ENCODE measurements around the gene PROSER3.

The PROSER3 gene

DNA sequence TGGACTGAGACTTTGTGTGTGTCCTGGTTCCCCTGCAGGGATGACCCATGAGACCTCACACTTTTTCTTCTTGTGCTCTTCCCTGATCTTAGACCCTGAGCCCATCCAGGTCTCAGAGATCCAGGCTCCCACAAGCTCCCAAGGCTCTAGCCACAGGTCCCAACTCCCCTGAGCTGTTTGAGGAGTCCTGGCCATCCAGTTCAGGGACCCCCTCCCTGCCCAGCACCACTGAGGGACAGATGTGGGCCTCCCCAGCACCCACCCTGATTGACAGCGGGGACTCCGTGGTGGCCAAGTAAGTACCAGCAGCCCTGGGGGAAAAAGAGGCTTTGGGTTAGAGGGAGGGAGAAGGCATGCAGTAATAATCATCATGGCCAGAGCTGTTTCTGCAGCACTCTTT, 1.7 kb downstream of the PROSER3 start:
- DNase-seq (ENCODE audit: low read depth in 1 of 2, low spot score in 1 of 2) = no peak
- Histone ChIP-seq H3K27me3 (ENCODE audit: insufficient read depth, poor library complexity, severe bottlenecking) (no peaks in the 10 kb centered on the region), H3K27ac (replicated peaks) (no peak overlapping the region), H3K4me3 (replicated peaks; ENCODE audit: insufficient read depth, low read length) (no peak overlapping the region)
- TF ChIP-seq, protein P1, sequence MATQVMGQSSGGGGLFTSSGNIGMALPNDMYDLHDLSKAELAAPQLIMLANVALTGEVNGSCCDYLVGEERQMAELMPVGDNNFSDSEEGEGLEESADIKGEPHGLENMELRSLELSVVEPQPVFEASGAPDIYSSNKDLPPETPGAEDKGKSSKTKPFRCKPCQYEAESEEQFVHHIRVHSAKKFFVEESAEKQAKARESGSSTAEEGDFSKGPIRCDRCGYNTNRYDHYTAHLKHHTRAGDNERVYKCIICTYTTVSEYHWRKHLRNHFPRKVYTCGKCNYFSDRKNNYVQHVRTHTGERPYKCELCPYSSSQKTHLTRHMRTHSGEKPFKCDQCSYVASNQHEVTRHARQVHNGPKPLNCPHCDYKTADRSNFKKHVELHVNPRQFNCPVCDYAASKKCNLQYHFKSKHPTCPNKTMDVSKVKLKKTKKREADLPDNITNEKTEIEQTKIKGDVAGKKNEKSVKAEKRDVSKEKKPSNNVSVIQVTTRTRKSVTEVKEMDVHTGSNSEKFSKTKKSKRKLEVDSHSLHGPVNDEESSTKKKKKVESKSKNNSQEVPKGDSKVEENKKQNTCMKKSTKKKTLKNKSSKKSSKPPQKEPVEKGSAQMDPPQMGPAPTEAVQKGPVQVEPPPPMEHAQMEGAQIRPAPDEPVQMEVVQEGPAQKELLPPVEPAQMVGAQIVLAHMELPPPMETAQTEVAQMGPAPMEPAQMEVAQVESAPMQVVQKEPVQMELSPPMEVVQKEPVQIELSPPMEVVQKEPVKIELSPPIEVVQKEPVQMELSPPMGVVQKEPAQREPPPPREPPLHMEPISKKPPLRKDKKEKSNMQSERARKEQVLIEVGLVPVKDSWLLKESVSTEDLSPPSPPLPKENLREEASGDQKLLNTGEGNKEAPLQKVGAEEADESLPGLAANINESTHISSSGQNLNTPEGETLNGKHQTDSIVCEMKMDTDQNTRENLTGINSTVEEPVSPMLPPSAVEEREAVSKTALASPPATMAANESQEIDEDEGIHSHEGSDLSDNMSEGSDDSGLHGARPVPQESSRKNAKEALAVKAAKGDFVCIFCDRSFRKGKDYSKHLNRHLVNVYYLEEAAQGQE (IDR thresholded peaks at IDR 0.05; ENCODE audit: insufficient replicate concordance, low read depth) = no peak
- TF ChIP-seq SPI1 (IDR thresholded peaks at IDR 0.05; ENCODE audit: borderline replicate concordance, low read depth) = no peak

DNA sequence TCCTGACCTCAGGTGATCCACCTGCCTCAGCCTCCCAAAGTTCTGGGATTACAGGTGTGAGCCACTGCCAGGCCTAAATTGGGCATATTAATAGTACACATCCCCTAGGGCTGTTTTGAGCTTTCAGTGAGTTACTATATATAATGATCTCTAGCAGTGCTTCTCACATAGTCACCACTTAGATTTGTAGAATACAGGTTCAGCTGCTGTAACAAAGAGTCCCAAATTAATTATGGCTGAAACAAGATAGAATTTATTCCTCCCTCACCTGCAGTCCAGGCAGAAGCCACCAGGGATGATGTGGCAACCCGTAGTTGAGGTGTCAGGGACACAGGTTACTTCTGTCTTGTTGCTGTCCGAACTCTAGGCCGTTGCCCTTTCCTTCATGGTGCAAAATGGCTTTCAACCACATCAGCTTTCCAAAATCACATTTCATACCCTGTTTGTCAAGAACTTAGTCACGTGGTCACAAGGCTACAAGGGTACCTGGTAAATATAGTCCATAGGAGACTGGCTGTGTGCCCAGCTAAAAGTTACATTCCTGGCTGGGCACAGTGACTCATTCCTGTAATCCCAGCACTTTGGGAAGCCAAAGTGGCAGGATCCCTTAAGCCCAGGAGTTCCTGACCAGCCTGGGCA, 2.9 kb downstream of the PROSER3 start:
- TF ChIP-seq POLR2AphosphoS5 (IDR thresholded peaks at IDR 0.05; ENCODE audit: low read depth) (no peak), SPI1 (IDR thresholded peaks at IDR 0.05; ENCODE audit: borderline replicate concordance, low read depth) (no peak), GABPA (IDR thresholded peaks at IDR 0.05; ENCODE audit: low read depth) (no peak)
- TF ChIP-seq, protein P2, sequence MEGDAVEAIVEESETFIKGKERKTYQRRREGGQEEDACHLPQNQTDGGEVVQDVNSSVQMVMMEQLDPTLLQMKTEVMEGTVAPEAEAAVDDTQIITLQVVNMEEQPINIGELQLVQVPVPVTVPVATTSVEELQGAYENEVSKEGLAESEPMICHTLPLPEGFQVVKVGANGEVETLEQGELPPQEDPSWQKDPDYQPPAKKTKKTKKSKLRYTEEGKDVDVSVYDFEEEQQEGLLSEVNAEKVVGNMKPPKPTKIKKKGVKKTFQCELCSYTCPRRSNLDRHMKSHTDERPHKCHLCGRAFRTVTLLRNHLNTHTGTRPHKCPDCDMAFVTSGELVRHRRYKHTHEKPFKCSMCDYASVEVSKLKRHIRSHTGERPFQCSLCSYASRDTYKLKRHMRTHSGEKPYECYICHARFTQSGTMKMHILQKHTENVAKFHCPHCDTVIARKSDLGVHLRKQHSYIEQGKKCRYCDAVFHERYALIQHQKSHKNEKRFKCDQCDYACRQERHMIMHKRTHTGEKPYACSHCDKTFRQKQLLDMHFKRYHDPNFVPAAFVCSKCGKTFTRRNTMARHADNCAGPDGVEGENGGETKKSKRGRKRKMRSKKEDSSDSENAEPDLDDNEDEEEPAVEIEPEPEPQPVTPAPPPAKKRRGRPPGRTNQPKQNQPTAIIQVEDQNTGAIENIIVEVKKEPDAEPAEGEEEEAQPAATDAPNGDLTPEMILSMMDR (IDR thresholded peaks at IDR 0.05; ENCODE audit: insufficient read depth, low read length) = no peak
- TF ChIP-seq, protein P1 (IDR thresholded peaks at IDR 0.05; ENCODE audit: insufficient replicate concordance, low read depth) = no peak
- Histone ChIP-seq H3K4me3 (replicated peaks; ENCODE audit: insufficient read depth, low read length) (no peak overlapping the region), H3K27ac (replicated peaks) (no peak overlapping the region), H3K27me3 (ENCODE audit: insufficient read depth, poor library complexity, severe bottlenecking) (no peaks in the 10 kb centered on the region)
- DNase-seq (ENCODE audit: low read depth in 1 of 2, low spot score in 1 of 2) = no peak

DNA sequence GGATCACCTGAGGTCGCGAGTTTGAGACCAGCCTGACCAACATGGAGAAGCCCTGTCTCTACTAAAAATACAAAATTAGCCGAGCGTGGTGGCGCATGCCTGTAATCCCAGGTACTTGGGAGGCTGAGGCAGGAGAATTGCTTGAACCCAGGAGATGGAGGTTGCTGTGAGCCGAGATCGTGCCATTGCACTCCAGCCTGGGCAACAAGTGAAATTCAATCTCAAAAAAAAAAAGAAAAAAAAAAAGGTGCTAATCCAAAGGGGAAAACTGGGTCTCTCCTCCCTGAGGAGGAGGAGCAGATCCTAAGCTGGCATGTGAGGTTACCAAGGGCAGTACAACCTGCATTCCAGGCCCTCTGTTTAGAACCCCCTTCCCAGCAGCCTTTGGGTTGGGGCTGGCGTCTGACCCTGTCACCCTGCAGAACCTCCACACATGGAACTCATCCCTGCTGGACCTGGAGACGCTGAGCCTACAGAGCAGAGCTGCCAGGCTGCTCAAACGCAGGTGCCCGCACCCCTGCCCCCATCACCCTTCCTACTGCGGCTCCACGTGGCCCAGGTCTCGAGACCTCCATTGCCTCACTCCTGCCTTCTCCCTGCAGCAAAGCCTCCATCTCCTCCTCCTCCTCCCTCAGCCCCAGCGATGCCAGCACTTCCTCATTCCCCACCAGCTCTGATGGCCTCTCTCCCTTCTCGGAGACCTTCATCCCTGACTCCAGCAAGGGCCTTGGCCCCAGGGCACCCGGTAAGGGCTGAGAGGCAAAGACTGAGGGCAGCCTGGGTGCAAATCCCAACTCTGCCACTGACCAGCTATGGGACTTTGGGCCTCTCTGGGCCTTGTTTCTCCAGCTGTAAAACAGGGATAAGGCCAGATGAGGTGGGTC, 6.7 kb downstream of the PROSER3 start:
- TF ChIP-seq SPI1 (IDR thresholded peaks at IDR 0.05; ENCODE audit: borderline replicate concordance, low read depth) (peak; percentile 82; the same call in 1 of the 2 replicates), GABPA (IDR thresholded peaks at IDR 0.05; ENCODE audit: low read depth) (no peak), POLR2AphosphoS5 (IDR thresholded peaks at IDR 0.05; ENCODE audit: low read depth) (no peak)
- TF ChIP-seq, protein P2 (IDR thresholded peaks at IDR 0.05; ENCODE audit: insufficient read depth, low read length) = no peak
- DNase-seq (ENCODE audit: low read depth in 1 of 2, low spot score in 1 of 2) = peak in 1 of 2 experiments; percentile 27

DNA sequence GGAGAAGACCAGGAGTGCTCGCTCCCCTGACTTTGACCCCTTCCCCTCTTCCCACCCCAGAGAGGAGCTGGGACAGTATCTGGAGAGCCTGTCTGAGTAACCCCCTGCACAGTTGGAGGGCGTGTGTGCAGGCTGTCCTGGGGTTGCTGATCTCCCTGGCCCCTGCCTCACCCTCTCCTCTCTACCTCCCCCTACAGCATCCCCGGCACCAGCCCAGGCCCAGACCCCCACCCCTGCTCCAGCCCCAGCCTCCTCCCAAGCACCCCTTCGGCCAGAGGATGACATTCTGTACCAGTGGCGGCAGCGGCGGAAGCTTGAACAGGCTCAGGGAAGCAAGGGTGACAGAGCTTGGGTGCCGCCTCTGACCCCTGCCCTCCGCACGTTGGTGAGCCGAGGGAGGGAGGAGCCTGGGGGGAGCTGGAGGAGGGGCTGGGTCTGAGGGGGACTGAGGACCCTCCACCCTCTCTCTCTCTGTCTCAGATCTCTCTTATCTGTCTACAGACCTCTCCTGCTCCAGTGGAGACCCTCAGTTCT, 8.7 kb downstream of the PROSER3 start:
- no peak for TF ChIP-seq GABPA (IDR thresholded peaks at IDR 0.05; ENCODE audit: low read depth)
- no peak for TF ChIP-seq POLR2AphosphoS5 (IDR thresholded peaks at IDR 0.05; ENCODE audit: low read depth)
- TF ChIP-seq, protein P2 (IDR thresholded peaks at IDR 0.05; ENCODE audit: insufficient read depth, low read length) = no peak
- TF ChIP-seq SPI1 (IDR thresholded peaks at IDR 0.05; ENCODE audit: borderline replicate concordance, low read depth) = no peak
- TF ChIP-seq, protein P1 (IDR thresholded peaks at IDR 0.05; ENCODE audit: insufficient replicate concordance, low read depth) = no peak
- Histone ChIP-seq H3K27ac (replicated peaks) (no peak overlapping the region), H3K4me3 (replicated peaks; ENCODE audit: insufficient read depth, low read length) (no peak overlapping the region), H3K27me3 (ENCODE audit: insufficient read depth, poor library complexity, severe bottlenecking) (no peaks in the 10 kb centered on the region)
- DNase-seq (ENCODE audit: low read depth in 1 of 2, low spot score in 1 of 2) = no peak

More for the DNA sequence above, 6.7 kb downstream of the PROSER3 start:
- no peak overlapping the region for H3K4me3 ChIP-seq (replicated peaks; ENCODE audit: insufficient read depth, low read length)
- no peak overlapping the region for H3K27ac ChIP-seq (replicated peaks)
- H3K27me3 ChIP-seq (ENCODE audit: insufficient read depth, poor library complexity, severe bottlenecking) = no peaks in the 10 kb centered on the region
